Upper lobe of right lung (tissue), 1 donor: ENCODE measurements around the gene HDAC4. TPM values are rescaled to one million over a fixed set of nuclear protein-coding genes. Genes with fewer than 3 reads are reported as not detected.

Experiments used
- ATAC-seq: fragments of 200-7000 bp; cut with Tn5 transposase; one replicate; pipeline ENCODE4 v1.9.1; 2020; ENCODE audit warnings: mild to moderate bottlenecking, moderate library complexity
- DNase-seq: peaks from one replicate; pipeline ENCODE4 v3.0.0-alpha.2; 2020
- H3K27ac ChIP-seq: fragments of 200-600 bp; one replicate; pipeline ENCODE4 v1.8.0; 2022
- H3K27me3 ChIP-seq: fragments of 200-600 bp; one replicate; pipeline ENCODE4 v1.8.0; 2022; ENCODE audit warnings: mild to moderate bottlenecking
- H3K36me3 ChIP-seq: fragments of 200-600 bp; one replicate; pipeline ENCODE4 v1.8.0; 2022
- H3K4me1 ChIP-seq: fragments of 200-600 bp; one replicate; pipeline ENCODE4 v1.8.0; 2022
- H3K4me3 ChIP-seq: fragments of 200-600 bp; one replicate; pipeline ENCODE4 v1.8.0; 2022; ENCODE audit warnings: mild to moderate bottlenecking
- H3K9me3 ChIP-seq: fragments of 200-600 bp; one replicate; pipeline ENCODE4 v1.8.0; 2022
- CTCF ChIP-seq: fragments of 200-600 bp; IDR thresholded peaks from one replicate; pipeline ENCODE4 v1.8.0; 2022; ENCODE audit warnings: antibody characterized with exemption
- intact Hi-C: fragments of 100-400 bp; cut with DNase I; formaldehyde crosslinking; loops from one replicate; pipeline ENCODE4 v1.11.0; 2022
- total RNA-seq: library from RNA; stranded (reverse); fragmentation: NEBNext Ultra II Directional; extraction: Animal tissue kit (Norgen Biotek cat#: 25700); gene quantifications from one replicate; pipeline ENCODE4 v1.2.1, GENCODE V29; 2021
- donor health status: DM: no; HTN: yes; CAD: no; lungs with severe emphysema.

The HDAC4 gene
- total RNA-seq, 1 donor from 2014 or later = 44.1 TPM

DNA sequence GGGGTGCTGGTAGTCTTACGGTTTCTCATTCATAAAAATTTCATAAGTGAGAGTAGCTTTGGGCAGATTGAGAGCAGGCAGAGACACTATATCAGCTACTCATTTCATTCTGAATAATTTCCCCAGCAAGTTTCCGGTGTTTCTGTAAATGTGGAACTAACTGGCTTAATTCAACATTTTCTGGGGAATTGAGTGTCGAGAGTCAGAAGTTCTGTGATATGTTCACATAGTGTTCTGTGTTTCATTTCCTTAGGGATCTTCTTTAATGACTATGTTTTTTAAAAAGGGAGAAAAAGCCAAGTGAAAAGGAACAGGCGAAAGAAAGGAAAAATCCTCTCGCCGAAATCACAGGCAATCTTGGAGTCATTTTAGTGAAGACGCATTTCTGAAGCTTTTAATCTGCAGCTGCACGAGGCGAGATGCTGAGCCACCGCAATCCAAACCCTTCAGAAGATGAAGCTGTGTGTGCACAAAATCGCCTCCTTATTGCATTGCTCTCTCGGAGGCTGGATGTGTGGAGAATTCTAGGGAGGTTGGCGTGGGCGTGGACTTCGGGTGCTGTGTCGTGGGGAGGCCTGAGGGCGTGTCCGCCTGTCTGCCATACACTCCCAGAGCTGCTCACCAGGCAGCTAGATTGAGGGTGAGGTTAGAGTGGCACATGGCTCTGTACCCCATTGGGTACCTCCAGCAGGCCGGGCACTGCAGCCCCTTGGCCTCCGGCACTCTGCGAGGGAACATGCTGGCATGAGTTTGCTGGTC lies 38.4 kb upstream of the HDAC4 start:
- no peak for DNase-seq
- no peak for ATAC-seq
- Histone ChIP-seq H3K27me3 (peaks cover 4% of the 10 kb centered on the region), H3K9me3 (no peaks in the 10 kb centered on the region), H3K4me1 (peaks cover 8% of the 10 kb centered on the region), H3K4me3 (no peak overlapping the region), H3K27ac (no peak overlapping the region), H3K36me3 (no peaks in the 10 kb centered on the region)
- no peak for TF ChIP-seq CTCF
- intact Hi-C loops = no loop called here

DNA sequence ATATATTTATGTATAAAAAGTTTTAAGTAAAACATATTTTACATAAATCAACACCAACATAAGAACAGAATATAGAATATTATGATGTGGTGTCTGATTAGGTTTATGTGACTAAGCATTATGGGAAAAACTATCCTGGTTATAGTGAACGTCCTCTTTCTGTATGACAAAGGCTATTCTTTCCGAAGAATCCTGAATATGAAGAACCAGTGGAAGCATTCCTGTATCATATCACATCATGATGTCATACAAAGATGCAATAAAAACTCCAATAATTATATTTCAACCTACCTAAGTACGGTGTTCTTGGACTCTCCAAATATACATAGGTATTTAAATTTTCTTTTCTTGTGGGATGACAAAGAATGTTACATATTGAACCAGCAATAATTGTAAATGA lies 37.5 kb upstream of the HDAC4 start:
- no peak for ATAC-seq
- peaks cover 4% of the 10 kb centered on the region for H3K27me3 ChIP-seq
- H3K4me3 ChIP-seq = no peak overlapping the region

DNA sequence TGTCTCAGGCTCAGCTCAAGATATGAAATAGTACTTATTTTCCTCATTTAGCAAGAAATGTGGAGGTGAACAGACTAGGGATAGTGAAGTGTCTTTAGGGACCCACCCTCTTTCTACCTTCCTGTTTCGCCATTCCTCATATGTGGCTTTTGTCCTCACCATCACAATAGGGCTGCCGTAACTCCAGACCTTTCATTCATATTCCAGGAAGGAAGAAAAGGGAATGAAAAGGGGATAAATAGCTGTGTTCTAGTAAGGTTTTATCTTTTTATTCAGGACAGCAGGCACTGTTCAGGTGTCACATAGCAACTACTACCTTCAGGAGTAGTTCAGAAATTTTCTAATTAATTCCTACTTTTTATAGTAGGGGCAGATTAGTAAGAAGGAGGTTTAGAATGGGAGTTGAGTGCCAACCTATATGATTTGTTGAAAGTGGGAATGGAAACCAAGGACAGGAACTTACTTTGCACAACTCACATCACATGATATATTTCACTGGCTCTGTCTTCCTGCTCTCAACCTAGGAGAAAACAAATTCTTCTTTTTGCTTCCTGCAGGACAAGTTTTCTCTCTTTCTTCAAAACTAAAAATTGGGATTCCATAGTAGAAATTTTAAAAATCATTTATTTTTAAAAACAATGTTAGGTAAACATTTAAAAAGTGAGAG lies 36.0 kb upstream of the HDAC4 start:
- intact Hi-C loops = no loop called here
- peak; percentile 57 for ATAC-seq

More for the DNA sequence above, 37.5 kb upstream of the HDAC4 start:
- no peak for DNase-seq
- intact Hi-C loops = no loop called here
- Histone ChIP-seq H3K27ac (no peak overlapping the region), H3K4me1 (peaks cover 6% of the 10 kb centered on the region), H3K36me3 (no peaks in the 10 kb centered on the region), H3K9me3 (no peaks in the 10 kb centered on the region)
- TF ChIP-seq CTCF = no peak

DNA sequence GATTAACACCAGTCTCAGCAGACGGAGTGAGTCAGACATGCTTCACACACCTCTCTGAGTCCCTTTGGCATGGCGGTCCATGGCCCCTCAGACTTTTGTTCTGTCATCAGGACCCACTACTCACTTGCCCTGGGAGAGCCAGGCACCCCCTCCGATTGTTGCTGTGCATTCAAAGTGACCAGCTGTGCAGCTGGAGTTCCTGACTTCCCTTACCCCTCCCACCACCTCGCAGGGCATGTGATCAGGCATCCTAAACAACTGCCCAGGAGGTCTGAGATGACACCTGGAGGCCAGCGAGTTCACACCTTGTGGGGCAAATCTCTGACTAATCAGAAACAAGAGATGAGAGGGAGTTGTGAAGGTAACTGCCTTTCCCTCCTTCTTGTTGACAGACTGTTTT lies 35.3 kb upstream of the HDAC4 start:
- ATAC-seq (no peak), DNase-seq (no peak)
- H3K27me3 ChIP-seq = peaks cover 4% of the 10 kb centered on the region
- no peak overlapping the region for H3K4me3 ChIP-seq
- H3K36me3 ChIP-seq = no peaks in the 10 kb centered on the region
- peaks cover 5% of the 10 kb centered on the region for H3K4me1 ChIP-seq
- no peak overlapping the region for H3K27ac ChIP-seq
- intact Hi-C loops = no loop called here
- no peaks in the 10 kb centered on the region for H3K9me3 ChIP-seq
- no peak for TF ChIP-seq CTCF

More for the DNA sequence above, 36.0 kb upstream of the HDAC4 start:
- Histone ChIP-seq H3K4me3 (no peak overlapping the region), H3K36me3 (no peaks in the 10 kb centered on the region), H3K9me3 (no peaks in the 10 kb centered on the region), H3K27me3 (peaks cover 4% of the 10 kb centered on the region), H3K27ac (no peak overlapping the region), H3K4me1 (peaks cover 6% of the 10 kb centered on the region)
- no peak for TF ChIP-seq CTCF
- no peak for DNase-seq

DNA sequence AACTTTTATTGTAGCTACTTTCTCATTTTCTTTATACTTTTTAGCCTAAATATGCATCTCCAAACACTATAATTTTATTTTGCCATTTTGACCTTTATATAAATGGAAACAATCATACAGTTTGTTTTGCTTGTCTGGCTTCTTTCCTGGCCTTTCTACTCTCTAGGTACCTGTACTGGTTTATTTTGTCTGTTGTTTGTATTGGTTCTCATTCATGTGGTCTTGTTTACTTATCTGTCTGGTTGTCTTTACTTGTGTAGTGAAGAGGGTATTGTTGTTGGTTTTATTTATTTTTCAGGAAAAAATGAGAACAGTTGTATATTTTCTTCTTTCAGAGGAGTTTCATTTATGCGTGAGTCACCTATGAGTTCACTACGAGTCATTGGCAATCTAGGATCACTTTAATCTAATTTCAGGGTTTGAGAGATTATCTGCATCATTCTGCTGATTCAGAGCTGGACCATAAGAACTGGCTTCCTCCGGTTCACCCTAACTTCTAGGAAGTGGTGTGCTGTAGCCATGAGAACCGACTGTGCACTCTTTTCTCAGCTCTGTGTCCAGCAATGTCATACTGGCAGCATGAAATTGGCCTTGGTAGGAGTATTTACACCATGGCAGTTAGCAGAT lies 33.1 kb upstream of the HDAC4 start:
- no peak for TF ChIP-seq CTCF
- no peak overlapping the region for H3K4me3 ChIP-seq
- H3K9me3 ChIP-seq = no peaks in the 10 kb centered on the region
- no peak for ATAC-seq
- no peak for DNase-seq
- no peaks in the 10 kb centered on the region for H3K36me3 ChIP-seq
- intact Hi-C loops = no loop called here
- H3K27ac ChIP-seq = no peak overlapping the region
- H3K4me1 ChIP-seq = no peaks in the 10 kb centered on the region
- H3K27me3 ChIP-seq = no peaks in the 10 kb centered on the region
